Measurements from ENCODE around the gene CEP44.

GRCh38 chr4:174279433-174280155 is 4.1 kb upstream of the CEP44 start:
- TF ChIP-seq CTCF (conservative IDR thresholded peaks at IDR 0.05 in 1 of 2, IDR thresholded peaks at IDR 0.05 in 1 of 2; ENCODE audit: low read depth in 1 of 2, low read length in 2 of 2), result no peak
- no peak for TF ChIP-seq EZH2 (IDR thresholded peaks at IDR 0.05; ENCODE audit: low read length, missing control alignments)
